GM12801 (cell line): ENCODE results near the gene TAGLN.

Experiments
- TF ChIP-seq, protein P1 (sequence below): IDR thresholded peaks from one replicate; pipeline ENCODE4 v1.5.1; 2011; ENCODE audit warnings: control low read depth; ENCODE audit not compliant: insufficient read length; ENCODE audit errors: extremely low read depth

The TAGLN gene

DNA sequence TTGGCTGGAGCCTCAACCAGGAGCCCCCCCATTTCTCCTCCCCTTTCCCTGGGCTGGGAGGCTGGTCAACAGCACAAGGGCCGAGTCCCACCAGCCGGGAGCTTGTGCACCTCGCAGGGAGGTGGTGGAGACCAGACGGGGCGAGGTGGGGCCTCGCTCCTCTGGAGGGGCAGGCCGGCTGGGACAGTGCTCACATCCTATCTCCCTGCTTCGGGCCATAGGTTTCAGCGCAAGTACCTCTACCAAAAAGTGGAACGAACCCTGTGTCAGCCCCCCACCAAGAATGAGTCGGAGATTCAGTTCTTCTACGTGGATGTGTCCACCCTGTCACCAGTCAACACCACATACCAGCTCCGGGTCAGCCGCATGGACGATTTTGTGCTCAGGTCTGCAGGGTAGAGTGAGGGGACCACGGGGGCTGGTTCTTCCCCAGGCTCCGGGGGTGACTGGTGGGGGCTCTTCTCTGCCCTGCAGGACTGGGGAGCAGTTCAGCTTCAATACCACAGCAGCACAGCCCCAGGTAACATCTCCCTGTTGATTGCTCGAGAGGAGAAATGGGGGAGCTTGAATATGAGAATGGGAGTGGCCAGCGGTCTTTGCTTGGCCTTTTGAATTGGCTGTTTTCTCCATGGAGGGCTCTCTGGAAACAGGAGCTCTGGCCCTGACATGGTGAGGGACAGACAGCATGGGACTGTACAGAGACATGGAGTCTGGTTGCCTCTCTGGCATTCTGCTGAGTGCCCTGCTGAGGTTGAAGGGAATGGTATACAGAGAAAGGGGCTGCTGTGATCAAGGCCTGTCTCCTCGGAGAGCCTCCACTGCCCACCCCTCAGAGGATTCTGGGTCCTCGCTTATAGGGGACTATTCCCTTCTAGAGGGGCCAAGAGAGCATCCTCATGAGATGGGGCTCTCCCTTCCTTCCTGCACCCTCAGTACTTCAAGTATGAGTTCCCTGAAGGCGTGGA lies 17.3 kb upstream of the TAGLN start:
- TF ChIP-seq, protein P1, sequence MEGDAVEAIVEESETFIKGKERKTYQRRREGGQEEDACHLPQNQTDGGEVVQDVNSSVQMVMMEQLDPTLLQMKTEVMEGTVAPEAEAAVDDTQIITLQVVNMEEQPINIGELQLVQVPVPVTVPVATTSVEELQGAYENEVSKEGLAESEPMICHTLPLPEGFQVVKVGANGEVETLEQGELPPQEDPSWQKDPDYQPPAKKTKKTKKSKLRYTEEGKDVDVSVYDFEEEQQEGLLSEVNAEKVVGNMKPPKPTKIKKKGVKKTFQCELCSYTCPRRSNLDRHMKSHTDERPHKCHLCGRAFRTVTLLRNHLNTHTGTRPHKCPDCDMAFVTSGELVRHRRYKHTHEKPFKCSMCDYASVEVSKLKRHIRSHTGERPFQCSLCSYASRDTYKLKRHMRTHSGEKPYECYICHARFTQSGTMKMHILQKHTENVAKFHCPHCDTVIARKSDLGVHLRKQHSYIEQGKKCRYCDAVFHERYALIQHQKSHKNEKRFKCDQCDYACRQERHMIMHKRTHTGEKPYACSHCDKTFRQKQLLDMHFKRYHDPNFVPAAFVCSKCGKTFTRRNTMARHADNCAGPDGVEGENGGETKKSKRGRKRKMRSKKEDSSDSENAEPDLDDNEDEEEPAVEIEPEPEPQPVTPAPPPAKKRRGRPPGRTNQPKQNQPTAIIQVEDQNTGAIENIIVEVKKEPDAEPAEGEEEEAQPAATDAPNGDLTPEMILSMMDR, result no peak

DNA sequence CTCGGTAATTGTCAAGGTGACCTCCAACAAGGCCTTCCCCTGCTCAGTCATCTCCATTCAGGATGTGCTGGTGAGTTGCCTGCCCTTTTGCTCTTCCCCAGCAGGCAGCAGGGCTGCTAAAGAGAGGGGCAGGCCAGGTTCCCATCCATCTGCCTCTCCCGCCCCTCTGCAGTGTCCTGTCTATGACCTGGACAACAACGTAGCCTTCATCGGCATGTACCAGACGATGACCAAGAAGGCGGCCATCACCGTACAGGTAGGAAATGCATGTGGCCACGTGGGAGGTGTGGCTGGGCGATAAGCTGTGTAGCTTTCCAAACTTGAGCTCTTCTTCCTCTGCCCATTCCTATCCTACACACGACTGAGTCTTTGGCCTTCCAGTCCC lies 16.6 kb upstream of the TAGLN start:
- TF ChIP-seq, protein P1, result no peak

DNA sequence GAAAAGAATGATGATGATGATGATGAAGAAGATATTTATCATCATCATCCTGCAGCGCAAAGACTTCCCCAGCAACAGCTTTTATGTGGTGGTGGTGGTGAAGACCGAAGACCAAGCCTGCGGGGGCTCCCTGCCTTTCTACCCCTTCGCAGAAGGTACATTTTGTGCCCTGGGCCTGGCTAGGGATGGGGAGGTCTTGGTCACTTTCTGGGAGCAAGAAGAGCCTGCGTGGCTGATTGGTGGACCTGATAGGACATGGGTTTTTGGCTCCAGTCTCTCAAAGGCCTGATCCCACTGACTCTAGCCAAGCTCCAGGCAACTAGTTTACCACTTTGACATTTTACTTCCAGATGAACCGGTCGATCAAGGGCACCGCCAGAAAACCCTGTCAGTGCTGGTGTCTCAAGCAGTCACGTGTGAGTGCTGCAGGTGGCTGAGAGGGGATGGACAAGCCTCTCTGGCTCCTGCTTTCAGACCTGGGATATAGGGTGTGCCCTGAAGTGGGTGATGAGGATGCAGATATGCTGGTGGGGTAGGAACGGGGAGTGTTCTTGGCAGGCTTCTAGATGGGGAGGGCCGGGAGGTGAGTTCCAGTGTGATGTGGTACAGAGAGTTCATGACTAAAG lies 15.3 kb upstream of the TAGLN start:
- TF ChIP-seq, protein P1, result no peak

DNA sequence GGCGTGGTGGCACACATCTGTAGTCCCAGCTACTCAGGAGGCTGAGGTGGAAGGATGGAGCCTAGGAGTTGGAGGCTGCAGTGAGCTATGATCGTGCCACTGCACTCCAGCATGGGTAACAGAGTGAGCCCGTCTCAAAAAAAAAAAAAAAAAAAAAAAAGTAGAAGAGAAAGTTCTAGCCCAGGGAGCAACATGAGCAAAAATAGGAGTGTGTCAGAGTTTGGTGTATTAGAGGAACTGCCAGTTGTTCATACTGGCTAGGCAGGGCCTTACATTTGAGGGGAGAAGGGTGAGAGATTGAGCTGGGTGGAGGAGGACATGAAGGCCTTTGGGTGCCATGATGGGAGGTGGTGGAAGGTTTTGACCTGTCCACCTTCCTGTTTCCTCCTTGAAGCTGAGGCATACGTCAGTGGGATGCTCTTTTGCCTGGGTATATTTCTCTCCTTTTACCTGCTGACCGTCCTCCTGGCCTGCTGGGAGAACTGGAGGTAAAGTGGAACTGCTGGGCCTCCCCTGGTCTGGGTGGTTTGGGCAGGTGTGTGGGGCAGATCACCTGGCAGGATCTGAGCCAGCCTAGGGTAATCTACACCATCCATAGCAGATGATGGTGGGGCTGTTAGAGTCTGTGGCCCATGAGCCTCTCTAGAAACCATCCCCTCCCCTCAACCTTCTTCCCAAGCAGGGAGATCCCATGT lies 13.3 kb upstream of the TAGLN start:
- TF ChIP-seq, protein P1, result no peak

DNA sequence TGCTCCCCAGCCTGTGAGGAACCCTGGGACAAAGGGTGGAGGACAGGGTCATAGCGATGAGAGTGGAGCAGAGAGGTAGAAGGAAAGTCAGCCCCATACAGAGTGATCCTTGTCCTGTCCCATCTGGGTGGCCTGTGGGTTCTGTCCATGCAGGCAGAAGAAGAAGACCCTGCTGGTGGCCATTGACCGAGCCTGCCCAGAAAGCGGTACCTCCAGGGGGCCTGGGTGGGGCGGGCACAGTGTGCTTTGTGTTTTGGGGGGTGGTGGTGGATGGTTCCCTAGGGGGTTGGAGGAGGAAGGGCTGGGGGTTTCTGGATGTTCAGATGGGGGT lies 12.8 kb upstream of the TAGLN start:
- TF ChIP-seq, protein P1, result no peak

DNA sequence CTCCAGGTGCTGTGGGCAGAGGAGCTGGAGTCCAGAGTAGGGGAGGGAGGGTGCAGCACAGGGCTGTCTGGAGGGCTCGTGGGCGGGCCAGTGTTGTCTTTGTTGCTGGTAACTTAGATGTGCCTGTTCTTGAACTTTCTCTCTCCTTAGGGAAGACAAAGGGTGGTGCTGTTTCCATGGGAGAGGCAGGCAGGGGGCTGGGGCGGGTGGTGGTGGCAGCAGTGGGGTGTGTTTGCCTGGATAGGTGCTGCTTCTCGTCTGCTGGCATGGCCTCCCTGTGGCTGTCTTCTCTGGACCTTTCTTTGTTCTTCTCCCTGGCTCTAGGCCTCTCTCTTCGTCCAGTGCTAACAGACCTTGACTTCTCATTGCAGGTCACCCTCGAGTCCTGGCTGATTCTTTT lies 12.2 kb upstream of the TAGLN start:
- TF ChIP-seq, protein P1, result no peak

DNA sequence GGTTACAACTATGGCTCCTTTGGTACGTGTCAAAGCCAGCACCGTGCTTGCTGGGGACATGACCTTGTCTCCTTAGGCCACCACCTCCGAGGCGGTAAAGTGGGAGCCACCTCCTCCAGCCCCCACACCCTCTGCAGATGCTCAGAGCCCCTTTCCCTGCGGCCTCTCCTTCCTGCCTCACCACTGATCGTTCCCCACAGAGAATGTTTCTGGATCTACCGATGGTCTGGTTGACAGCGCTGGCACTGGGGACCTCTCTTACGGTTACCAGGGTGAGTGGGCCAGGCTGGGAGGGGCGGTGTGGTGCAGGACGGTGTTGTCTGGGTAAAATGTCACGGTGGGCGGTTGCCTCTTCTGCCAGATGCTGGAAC lies 11.8 kb upstream of the TAGLN start:
- TF ChIP-seq, protein P1, result no peak
